AG08396 (cell line): ENCODE results near the gene LRRC17.

Experiments used
- DNase-seq: peaks from one replicate; pipeline ENCODE4 v3.0.0; 2012; ENCODE audit warnings: low spot score, mixed read lengths

The LRRC17 gene

DNA sequence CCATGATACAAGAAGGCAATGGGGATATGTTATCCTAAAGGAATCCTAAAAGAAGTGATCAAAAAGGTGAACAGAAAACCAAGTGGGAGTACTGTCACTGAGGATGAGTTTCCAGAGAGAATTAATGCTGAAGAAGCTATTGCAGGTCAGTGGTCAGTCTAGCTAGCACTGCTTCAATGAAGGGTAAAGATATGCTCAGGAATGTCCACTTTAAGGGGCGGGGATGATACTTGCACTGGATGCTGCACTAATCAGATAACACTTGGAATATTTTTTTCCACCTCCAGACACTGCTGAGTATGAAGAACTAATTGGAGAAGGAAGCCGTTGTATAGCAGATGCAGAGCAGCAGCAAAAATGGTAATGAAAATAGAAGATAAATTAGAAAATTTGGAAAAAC is 75.3 kb downstream of the LRRC17 start:
- no peak for DNase-seq

GRCh38 chr7:102988631-102989560 is 76.1 kb downstream of the LRRC17 start:
- DNase-seq = no peak

DNA sequence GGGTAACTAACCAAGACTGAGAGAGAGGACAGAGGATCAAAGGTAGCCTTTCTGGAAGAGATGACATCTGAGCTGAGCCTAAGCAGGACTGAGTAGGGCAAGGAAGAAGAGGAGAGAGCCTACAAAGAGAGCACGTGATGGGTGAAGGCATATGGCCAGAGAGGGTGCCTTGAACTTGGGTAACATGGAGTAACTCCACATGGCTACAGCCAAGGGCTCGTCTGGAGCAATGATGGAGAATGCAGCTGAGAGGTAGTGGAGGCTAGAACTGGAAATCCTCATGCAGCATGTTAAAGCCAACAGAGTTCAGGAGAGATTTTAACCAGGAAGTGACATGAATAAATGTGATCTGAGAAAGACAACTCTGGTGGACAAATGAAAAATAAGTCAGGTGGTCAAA is 77.8 kb downstream of the LRRC17 start:
- DNase-seq = no peak

DNA sequence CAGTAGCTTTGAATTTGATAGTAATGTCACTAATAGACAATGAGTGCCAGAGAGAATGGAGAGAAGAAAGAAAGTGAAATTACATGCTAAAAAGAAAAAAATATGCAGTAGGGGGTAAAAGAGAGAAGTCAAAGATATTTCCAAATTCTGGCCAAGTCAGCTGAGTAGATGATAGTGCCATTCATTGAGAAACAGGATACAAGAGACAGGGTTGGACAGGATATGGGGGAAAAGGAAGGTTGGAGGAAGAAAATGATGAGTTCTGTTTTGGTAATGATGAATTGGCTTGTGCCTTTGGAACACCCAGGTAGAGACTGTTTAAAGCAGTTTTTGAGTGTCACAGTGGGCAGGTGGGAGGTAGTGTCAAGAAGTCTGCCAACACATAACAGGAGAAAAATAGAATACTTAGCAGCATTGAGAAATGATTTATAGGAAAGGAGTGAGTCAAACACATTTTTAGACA is 78.3 kb downstream of the LRRC17 start:
- DNase-seq = no peak

GRCh38 chr7:102991540-102992214 is 78.9 kb downstream of the LRRC17 start:
- DNase-seq = peak; percentile 81

DNA sequence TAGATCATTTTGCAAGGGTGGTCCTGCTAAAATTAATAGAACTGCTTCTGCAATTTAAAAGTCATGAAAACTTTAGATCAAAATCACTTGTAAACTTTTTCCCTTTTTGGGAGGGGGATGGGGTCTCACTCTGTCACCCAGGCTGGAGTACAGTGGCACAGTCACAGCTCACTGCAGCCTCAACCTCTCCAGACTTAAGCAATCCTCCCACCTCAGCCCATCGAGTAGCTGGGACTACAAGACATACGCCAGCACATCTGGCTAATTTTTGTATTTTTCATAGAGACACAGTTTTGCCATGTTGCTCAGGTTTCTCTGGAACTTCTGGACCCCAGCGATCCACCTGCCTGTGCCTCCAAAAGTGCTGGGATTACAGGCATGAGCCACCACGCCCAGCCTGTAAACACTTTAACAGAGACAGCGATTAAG is 79.7 kb downstream of the LRRC17 start:
- DNase-seq = no peak

- peak; percentile 37 for DNase-seq
These were observed 80.3 kb downstream of the LRRC17 start for GRCh38 chr7:102992938-102993717.

- no peak for DNase-seq
These were observed 80.9 kb downstream of the LRRC17 start for GRCh38 chr7:102993718-102994029.

GRCh38 chr7:102994567-102994966 is 81.8 kb downstream of the LRRC17 start:
- no peak for DNase-seq
